Heart left ventricle (tissue), 13 donors: ENCODE data around the gene MGLL.

Experiments
- POLR2A ChIP-seq, 2 donors: fragments of 450-650 bp; IDR thresholded peaks; one replicate each; pipeline ENCODE4 v1.6.1; 2017; ENCODE audit warnings: antibody characterized with exemption in 2 of 2, mild to moderate bottlenecking in 2 of 2, moderate library complexity in 2 of 2
- TF ChIP-seq, protein P1 (sequence below), 12 donors: fragments of 200-600 bp; sonication (generic) in 4 of 12; IDR thresholded peaks; one replicate each; pipeline versions ENCODE4 v1.5.0 to v1.8.0; 2018 to 2022; ENCODE audit warnings: antibody characterized with exemption in 12 of 12, mild to moderate bottlenecking in 5 of 12
- donor health status: ischemic (EF 13 %, LVEDD 7.1; RV severe dilation, severe dysfunction).
- donor health status: DM: no; HTN: yes; CAD: no.
- donor health status: DM: no; HTN: no; CAD: no.
- donor health status: ischemic (EF 25% LVEDD 6.9; RV normal size, moderate dysfunction).
- donor health status: ischemic (EF 25% LVEDD 5.7; RV mildly dilated, moderate dysfunction).
- donor health status: ischemic (EF 35%, LVEDD 5.7; RV mildly dilated, moderate dysfunction).
- donor health status: nonischemic (EF 11% LVEDD 7.7; RV severe dilation, severe dysfunction).
- donor health status: DM: yes; HTN: yes; CAD: no.
- donor health status: PGD.
- donor health status: ischemic (EF 29% LVEDD 5.4; RV normal size, mild dysfunction).
- donor health status: nonischemic (EF 23%, LVEDD 6.1; RV moderate dilation, normal function).

DNA sequence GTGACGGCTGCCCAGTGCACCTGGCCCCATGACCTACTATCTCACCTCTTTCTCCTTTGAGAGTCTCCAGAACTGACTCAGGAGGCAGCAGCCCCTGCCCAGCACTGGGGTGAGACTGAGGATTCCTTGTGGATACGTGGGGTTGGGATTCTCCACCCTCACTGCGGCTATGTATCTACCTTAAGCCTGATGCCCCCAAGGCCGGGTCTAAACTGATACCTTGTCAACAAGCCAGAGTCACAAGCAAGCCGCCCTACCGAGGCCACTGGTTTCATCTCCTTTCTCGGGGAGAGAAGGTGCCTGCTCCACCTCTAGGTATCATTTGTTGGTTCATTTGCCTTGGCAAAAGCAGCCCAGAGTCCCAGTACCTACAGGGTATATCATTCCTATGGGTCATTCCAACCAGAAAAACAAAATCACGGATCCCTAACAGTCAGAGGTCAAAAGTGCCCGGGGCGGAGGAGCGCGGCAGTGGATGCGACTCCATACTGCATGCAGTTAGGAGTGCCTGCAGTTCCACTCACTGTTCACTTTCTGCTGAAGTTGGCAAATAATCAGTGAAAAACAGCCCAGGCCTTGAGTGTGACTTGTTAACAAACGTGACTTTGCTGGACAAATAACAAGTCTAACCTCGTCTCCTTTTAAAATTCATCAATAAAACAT is 102.0 kb downstream of the MGLL start:
- TF ChIP-seq, protein P1, sequence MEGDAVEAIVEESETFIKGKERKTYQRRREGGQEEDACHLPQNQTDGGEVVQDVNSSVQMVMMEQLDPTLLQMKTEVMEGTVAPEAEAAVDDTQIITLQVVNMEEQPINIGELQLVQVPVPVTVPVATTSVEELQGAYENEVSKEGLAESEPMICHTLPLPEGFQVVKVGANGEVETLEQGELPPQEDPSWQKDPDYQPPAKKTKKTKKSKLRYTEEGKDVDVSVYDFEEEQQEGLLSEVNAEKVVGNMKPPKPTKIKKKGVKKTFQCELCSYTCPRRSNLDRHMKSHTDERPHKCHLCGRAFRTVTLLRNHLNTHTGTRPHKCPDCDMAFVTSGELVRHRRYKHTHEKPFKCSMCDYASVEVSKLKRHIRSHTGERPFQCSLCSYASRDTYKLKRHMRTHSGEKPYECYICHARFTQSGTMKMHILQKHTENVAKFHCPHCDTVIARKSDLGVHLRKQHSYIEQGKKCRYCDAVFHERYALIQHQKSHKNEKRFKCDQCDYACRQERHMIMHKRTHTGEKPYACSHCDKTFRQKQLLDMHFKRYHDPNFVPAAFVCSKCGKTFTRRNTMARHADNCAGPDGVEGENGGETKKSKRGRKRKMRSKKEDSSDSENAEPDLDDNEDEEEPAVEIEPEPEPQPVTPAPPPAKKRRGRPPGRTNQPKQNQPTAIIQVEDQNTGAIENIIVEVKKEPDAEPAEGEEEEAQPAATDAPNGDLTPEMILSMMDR (IDR thresholded peaks at IDR 0.05) = no peak
- no peak for TF ChIP-seq POLR2A (IDR thresholded peaks at IDR 0.05)
